ENCODE data around the gene RFLNA.

- TF ChIP-seq TAF1 (IDR thresholded peaks at IDR 0.05; ENCODE audit: low read depth) (no peak), FOXM1 (IDR thresholded peaks at IDR 0.05; ENCODE audit: borderline replicate concordance, low read depth) (no peak)
Observed at GRCh38 chr12:124303579-124304313, 8.9 kb downstream of the RFLNA start.

Measured in Ishikawa (cell line).